HFFc6 (cell line): ENCODE results near the gene TTC9C. TPM values are rescaled to one million over a fixed set of nuclear protein-coding genes. Genes with fewer than 3 reads are reported as not detected.

ENCODE experiments used
- DNase-seq: peaks from one replicate; pipeline ENCODE4 v3.0.0-alpha.2; 2018
- H3K27ac Mint-ChIP-seq: 2 replicates; pipeline ENCODE4 v1.8.0; 2020; ENCODE audit warnings: mild to moderate bottlenecking, mixed read lengths
- H3K27me3 Mint-ChIP-seq: 2 replicates; pipeline ENCODE4 v1.8.0; 2021; ENCODE audit warnings: mild to moderate bottlenecking, moderate library complexity, mixed read lengths; ENCODE audit not compliant: insufficient read depth
- H3K36me3 Mint-ChIP-seq: 2 replicates; pipeline ENCODE4 v1.8.0; 2021; ENCODE audit warnings: low read depth, mixed read lengths
- H3K4me1 Mint-ChIP-seq: 2 replicates; pipeline ENCODE4 v1.8.0; 2020; ENCODE audit warnings: low read depth, mixed read lengths
- H3K4me3 Mint-ChIP-seq: 2 replicates; pipeline ENCODE4 v1.8.0; 2020; ENCODE audit warnings: mild to moderate bottlenecking, moderate library complexity, mixed read lengths
- H3K9me3 Mint-ChIP-seq: 2 replicates; pipeline ENCODE4 v1.8.0; 2020; ENCODE audit warnings: mild to moderate bottlenecking, mixed read lengths
- total RNA-seq, 6 experiments: library from RNA; stranded (reverse); fragmentation: NEBNext Ultra II Directional; extraction: Animal tissue kit (Norgen Biotek cat#: 25700); gene quantifications; 2 replicates in 1 of 6; 3 replicates in 5 of 6; pipeline ENCODE4 v1.2.3, GENCODE V29; 2021
- TF ChIP-seq, protein P1 (sequence below): fragments of 200-600 bp; sonication (generic); IDR thresholded peaks from 2 replicates; pipeline ENCODE4 v1.5.0; 2021; ENCODE audit warnings: antibody characterized with exemption, mild to moderate bottlenecking

The TTC9C gene
- total RNA-seq, 6 experiments from 2014 or later = 46.2 to 52.7 (median 50.0) TPM

DNA sequence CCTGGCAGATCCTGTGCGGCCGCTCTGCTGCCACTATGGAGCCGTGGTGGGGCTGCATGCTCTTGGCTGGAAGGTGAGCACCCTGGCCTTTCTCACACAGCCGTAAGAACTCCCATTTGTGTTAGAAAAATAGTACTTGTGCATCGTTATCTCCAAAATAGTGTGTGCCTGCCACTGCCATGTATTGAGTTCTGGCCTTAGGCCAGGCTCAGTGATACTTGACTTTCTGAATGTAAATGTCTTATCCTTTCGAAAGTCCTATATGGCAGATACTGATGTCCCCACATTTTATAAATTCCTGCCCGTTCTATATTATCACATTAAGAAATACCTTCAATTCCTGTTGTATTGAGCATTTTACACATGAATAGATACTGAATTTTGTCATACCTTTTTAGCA is 54.5 kb downstream of the TTC9C start:
- TF ChIP-seq, protein P1, sequence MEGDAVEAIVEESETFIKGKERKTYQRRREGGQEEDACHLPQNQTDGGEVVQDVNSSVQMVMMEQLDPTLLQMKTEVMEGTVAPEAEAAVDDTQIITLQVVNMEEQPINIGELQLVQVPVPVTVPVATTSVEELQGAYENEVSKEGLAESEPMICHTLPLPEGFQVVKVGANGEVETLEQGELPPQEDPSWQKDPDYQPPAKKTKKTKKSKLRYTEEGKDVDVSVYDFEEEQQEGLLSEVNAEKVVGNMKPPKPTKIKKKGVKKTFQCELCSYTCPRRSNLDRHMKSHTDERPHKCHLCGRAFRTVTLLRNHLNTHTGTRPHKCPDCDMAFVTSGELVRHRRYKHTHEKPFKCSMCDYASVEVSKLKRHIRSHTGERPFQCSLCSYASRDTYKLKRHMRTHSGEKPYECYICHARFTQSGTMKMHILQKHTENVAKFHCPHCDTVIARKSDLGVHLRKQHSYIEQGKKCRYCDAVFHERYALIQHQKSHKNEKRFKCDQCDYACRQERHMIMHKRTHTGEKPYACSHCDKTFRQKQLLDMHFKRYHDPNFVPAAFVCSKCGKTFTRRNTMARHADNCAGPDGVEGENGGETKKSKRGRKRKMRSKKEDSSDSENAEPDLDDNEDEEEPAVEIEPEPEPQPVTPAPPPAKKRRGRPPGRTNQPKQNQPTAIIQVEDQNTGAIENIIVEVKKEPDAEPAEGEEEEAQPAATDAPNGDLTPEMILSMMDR = no peak
- peaks cover 12% of the 10 kb centered on the region for H3K4me1 Mint-ChIP-seq
- no peak overlapping the region for H3K27ac Mint-ChIP-seq
- H3K27me3 Mint-ChIP-seq = peaks cover 3% of the 10 kb centered on the region
- no peak overlapping the region for H3K4me3 Mint-ChIP-seq
- H3K36me3 Mint-ChIP-seq = no peaks in the 10 kb centered on the region
- no peak for DNase-seq
- H3K9me3 Mint-ChIP-seq = no peaks in the 10 kb centered on the region

GRCh38 chr11:62786318-62787004 is 58.2 kb downstream of the TTC9C start:
- H3K27me3 Mint-ChIP-seq = peaks cover 4% of the 10 kb centered on the region
- DNase-seq = peak; percentile 65
- TF ChIP-seq, protein P1 = peak; percentile 94
- peak overlapping the region; percentile 74 for H3K27ac Mint-ChIP-seq
- peak overlapping the region; percentile 87 for H3K4me3 Mint-ChIP-seq
- peaks cover 44% of the 10 kb centered on the region for H3K4me1 Mint-ChIP-seq
- peaks cover 13% of the 10 kb centered on the region for H3K36me3 Mint-ChIP-seq
- no peaks in the 10 kb centered on the region for H3K9me3 Mint-ChIP-seq

GRCh38 chr11:62787005-62787759 is 58.9 kb downstream of the TTC9C start, which contains the start of gene TMEM179B:
TMEM179B (plus strand) TSS chr11:62787402; CDS start chr11:62787432, 30 bp downstream.
- peaks cover 4% of the 10 kb centered on the region; the same call in 1 of the 2 replicates for H3K27me3 Mint-ChIP-seq
- DNase-seq = peak; percentile 97
- H3K4me1 Mint-ChIP-seq = peaks cover 47% of the 10 kb centered on the region
- peak within 1 kb of the TSS; percentile 95 for H3K27ac Mint-ChIP-seq
- peak within 1 kb of the TSS; percentile 94 for H3K4me3 Mint-ChIP-seq
- TF ChIP-seq, protein P1 = no peak; the same call in 1 of the 2 replicates
- no peaks in the 10 kb centered on the region for H3K9me3 Mint-ChIP-seq
- peaks cover 16% of the 10 kb centered on the region for H3K36me3 Mint-ChIP-seq

Other genes starting within 250 kb of the TTC9C start
- 100 to 1,000 TPM; 426 to 589 (median 452) TPM for gene AHNAK, start 181.7 kb upstream of the TTC9C start, total RNA-seq
- gene EEF1G, start 154.6 kb upstream of the TTC9C start, total RNA-seq = 1,000 to 10,000 TPM; 1,302 to 1,474 (median 1,327) TPM
- 10 to 100 TPM; 14.6 to 18.0 (median 16.9) TPM for gene TUT1, start 137.0 kb upstream of the TTC9C start, total RNA-seq
- gene MTA2, start 126.6 kb upstream of the TTC9C start, total RNA-seq = 100 to 1,000 TPM in 2 of 6 experiments, 10 to 100 TPM in 4; 89.6 to 106 (median 95.8) TPM
- 10 to 100 TPM; 32.5 to 39.6 (median 36.4) TPM for gene EML3, start 115.7 kb upstream of the TTC9C start, total RNA-seq
- gene ROM1, start 115.2 kb upstream of the TTC9C start, total RNA-seq = 1 to 10 TPM; 2.3 to 4.8 (median 3.2) TPM
- 10 to 100 TPM; 57.9 to 93.2 (median 63.0) TPM for gene B3GAT3, start 106.5 kb upstream of the TTC9C start, total RNA-seq
- 100 to 1,000 TPM; 331 to 450 (median 416) TPM for gene GANAB, start 81.9 kb upstream of the TTC9C start, total RNA-seq
- 10 to 100 TPM; 19.1 to 26.6 (median 23.3) TPM for gene INTS5, start 75.2 kb upstream of the TTC9C start, total RNA-seq
- gene C11orf98, start 63.3 kb upstream of the TTC9C start, total RNA-seq = 10 to 100 TPM; 56.1 to 74.6 (median 64.8) TPM
- 10 to 100 TPM; 12.3 to 23.6 (median 17.2) TPM for gene CSKMT, start 63.2 kb upstream of the TTC9C start, total RNA-seq
- 10 to 100 TPM in 5 of 6 experiments, 1 to 10 TPM in 1; 9.8 to 14.2 (median 11.3) TPM for gene UQCC3, start 56.8 kb upstream of the TTC9C start, total RNA-seq
- gene LBHD1, start 56.2 kb upstream of the TTC9C start, total RNA-seq = 1 to 10 TPM; 2.8 to 4.5 (median 3.7) TPM
- 100 to 1,000 TPM in 3 of 6 experiments, 10 to 100 TPM in 3; 85.2 to 114 (median 96.5) TPM for gene UBXN1, start 49.4 kb upstream of the TTC9C start, total RNA-seq
- 1 to 10 TPM; 1.2 to 4.0 (median 1.4) TPM for gene LRRN4CL, start 39.0 kb upstream of the TTC9C start, total RNA-seq
- 10 to 100 TPM; 50.7 to 67.4 (median 56.8) TPM for gene BSCL2, start 21.1 kb upstream of the TTC9C start, total RNA-seq
- gene GNG3, start 20.8 kb upstream of the TTC9C start, total RNA-seq = not detected
- gene HNRNPUL2, start 1.0 kb upstream of the TTC9C start, total RNA-seq = 10 to 100 TPM; 34.5 to 44.6 (median 41.6) TPM
- gene ZBTB3, start 25.7 kb downstream of the TTC9C start, total RNA-seq = 10 to 100 TPM in 1 of 6 experiments, 1 to 10 TPM in 5; 7.9 to 10.8 (median 8.9) TPM
- gene POLR2G, start 33.1 kb downstream of the TTC9C start, total RNA-seq = 10 to 100 TPM; 77.6 to 83.8 (median 81.4) TPM
- 10 to 100 TPM in 5 of 6 experiments, 1 to 10 TPM in 1; 9.9 to 12.7 (median 10.6) TPM for gene TAF6L, start 42.9 kb downstream of the TTC9C start, total RNA-seq
- gene TMEM179B, start 58.9 kb downstream of the TTC9C start, total RNA-seq = 10 to 100 TPM; 47.2 to 66.3 (median 52.7) TPM
- gene TMEM223, start 63.5 kb downstream of the TTC9C start, total RNA-seq = 10 to 100 TPM; 12.8 to 15.0 (median 13.6) TPM
- 10 to 100 TPM; 51.5 to 57.7 (median 55.0) TPM for gene NXF1, start 77.0 kb downstream of the TTC9C start, total RNA-seq
- 10 to 100 TPM; 41.4 to 54.6 (median 47.8) TPM for gene STX5, start 103.6 kb downstream of the TTC9C start, total RNA-seq
- not detected for gene TEX54, start 104.4 kb downstream of the TTC9C start, total RNA-seq
- 10 to 100 TPM; 37.4 to 49.2 (median 41.0) TPM for gene WDR74, start 111.1 kb downstream of the TTC9C start, total RNA-seq
- gene SLC3A2, start 152.4 kb downstream of the TTC9C start, total RNA-seq = 100 to 1,000 TPM; 140 to 206 (median 180) TPM
- not detected for gene CHRM1, start 192.9 kb downstream of the TTC9C start, total RNA-seq